Thyroid gland (tissue), 4 donors: ENCODE data around the gene RNF123. TPM values are rescaled to one million over a fixed set of nuclear protein-coding genes. Genes with fewer than 3 reads are reported as not detected.
A peak's percentile ranks its signal among the peaks of the same experiment; 100 is the strongest.

Experiments used
- DNase-seq, 2 donors: peaks; one replicate each; pipeline ENCODE4 v3.0.0-alpha.2; 2019
- H3K27ac ChIP-seq, 3 donors: fragments of 200-600 bp; sonication (generic); 1 replicate in 2 of 3; 2 replicates in 1 of 3; pipeline ENCODE4 v1.5.1; 2016 to 2019; ENCODE audit warnings: mild to moderate bottlenecking in 1 of 3, moderate library complexity in 1 of 3
- H3K27me3 ChIP-seq: fragments of 200-600 bp; sonication (generic); one replicate; pipeline ENCODE4 v1.5.1; 2019
- H3K36me3 ChIP-seq, 2 donors: fragments of 200-600 bp; sonication (generic); one replicate each; pipeline ENCODE4 v1.5.1; 2016 to 2019
- H3K4me1 ChIP-seq, 2 donors: fragments of 200-600 bp; sonication (generic); one replicate each; pipeline ENCODE4 v1.5.1; 2017 to 2019
- H3K4me3 ChIP-seq, 3 donors: fragments of 200-600 bp; sonication (generic); replicated peaks in 1 of 3; 1 replicate in 2 of 3; 2 replicates in 1 of 3; pipeline ENCODE4 v1.5.1; 2016; ENCODE audit warnings: mild to moderate bottlenecking in 1 of 3
- H3K9me3 ChIP-seq: fragments of 200-600 bp; sonication (generic); one replicate; pipeline ENCODE4 v1.5.1; 2017
- POLR2A ChIP-seq, 2 donors: fragments of 450-650 bp; IDR thresholded peaks; one replicate each; pipeline ENCODE4 v1.6.1; 2017; ENCODE audit warnings: antibody characterized with exemption in 2 of 2, mild to moderate bottlenecking in 2 of 2, moderate library complexity in 1 of 2
- WGBS, 2 donors: methylation state at CpG; one replicate each; pipeline ENCODE4 v1.1.5; 2017; 5-methylcytosine and 5-hydroxymethylcytosine counted together
- intact Hi-C: fragments of 100-400 bp; cut with DNase I; formaldehyde crosslinking; loops from one replicate; pipeline ENCODE4 v1.15.1; 2023
- total RNA-seq, 4 donors: library from RNA; depleted of rRNA; stranded (reverse); fragments of >200 nt; gene quantifications; one replicate each; pipeline ENCODE4 v1.2.3, GENCODE V29; 2016
- TF ChIP-seq, protein P1 (sequence below), 6 experiments: fragments of 200-600 bp in 3 of 6; fragments of 450-650 bp in 3 of 6; sonication (generic) in 3 of 6; IDR thresholded peaks; one replicate each; pipeline ENCODE4 v1.5.1; 2016 to 2019; ENCODE audit warnings: antibody characterized with exemption in 6 of 6, mild to moderate bottlenecking in 2 of 6, inconsistent platforms in 1 of 6, moderate library complexity in 1 of 6

RNF123 gene
- total RNA-seq, 4 donors from 2014 or later, result 25.9 to 36.8 (median 33.5) TPM

DNA sequence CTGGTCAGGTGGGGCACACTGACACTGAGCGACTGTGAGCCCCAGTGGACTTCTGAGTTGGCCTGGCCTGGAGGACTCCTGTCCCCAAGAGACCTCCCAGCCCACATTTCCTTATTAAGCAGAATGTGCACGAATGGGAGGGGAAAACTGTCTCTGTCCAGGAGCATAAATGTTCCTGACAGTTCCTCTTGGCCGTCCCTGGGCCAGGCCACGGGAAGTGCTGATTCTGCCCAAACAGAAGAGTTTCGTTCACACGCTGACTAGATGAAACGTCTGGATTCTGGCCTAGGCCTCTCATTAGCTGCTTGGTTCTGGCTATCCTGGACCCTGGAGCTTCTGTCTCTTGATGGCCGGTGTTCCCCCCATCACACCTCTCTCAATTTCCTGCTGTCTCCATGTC, 44.7 kb upstream of the RNF123 start:
- no peak for DNase-seq
- Histone ChIP-seq H3K9me3 (no peaks in the 10 kb centered on the region), H3K4me3 (no peak overlapping the region), H3K27ac (no peak overlapping the region), H3K27me3 (no peaks in the 10 kb centered on the region), H3K4me1 (peaks cover 0 to 11% of the 10 kb centered on the region in 2 donors), H3K36me3 (no peaks in the 10 kb centered on the region)
- TF ChIP-seq, protein P1, sequence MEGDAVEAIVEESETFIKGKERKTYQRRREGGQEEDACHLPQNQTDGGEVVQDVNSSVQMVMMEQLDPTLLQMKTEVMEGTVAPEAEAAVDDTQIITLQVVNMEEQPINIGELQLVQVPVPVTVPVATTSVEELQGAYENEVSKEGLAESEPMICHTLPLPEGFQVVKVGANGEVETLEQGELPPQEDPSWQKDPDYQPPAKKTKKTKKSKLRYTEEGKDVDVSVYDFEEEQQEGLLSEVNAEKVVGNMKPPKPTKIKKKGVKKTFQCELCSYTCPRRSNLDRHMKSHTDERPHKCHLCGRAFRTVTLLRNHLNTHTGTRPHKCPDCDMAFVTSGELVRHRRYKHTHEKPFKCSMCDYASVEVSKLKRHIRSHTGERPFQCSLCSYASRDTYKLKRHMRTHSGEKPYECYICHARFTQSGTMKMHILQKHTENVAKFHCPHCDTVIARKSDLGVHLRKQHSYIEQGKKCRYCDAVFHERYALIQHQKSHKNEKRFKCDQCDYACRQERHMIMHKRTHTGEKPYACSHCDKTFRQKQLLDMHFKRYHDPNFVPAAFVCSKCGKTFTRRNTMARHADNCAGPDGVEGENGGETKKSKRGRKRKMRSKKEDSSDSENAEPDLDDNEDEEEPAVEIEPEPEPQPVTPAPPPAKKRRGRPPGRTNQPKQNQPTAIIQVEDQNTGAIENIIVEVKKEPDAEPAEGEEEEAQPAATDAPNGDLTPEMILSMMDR (IDR thresholded peaks at IDR 0.05), result no peak
- TF ChIP-seq POLR2A (IDR thresholded peaks at IDR 0.05), result no peak
- 80 to 86% methylated on average over 8 of the region's 8 CpGs for WGBS, 2 donors
- intact Hi-C loops, result no loop called here

DNA sequence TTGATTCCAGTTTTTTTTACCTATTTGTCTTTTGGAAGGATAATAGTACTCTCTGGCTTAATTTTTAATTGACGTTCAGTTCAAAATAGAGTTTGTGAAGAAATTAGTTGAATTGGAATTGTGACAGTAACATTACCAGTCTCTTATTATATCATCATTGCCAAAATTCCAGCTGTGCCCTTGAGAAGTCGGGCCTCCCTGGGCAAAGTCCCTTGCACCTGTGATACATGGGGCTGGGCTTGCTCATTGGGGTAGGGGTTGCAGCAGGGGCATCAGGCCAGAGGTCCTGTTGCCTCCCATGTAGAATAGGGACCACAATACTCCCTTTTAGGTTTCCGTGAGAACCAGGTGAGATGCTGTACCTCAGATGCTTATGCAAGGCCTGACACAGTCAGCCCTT, 43.1 kb upstream of the RNF123 start:
- H3K27me3 ChIP-seq, result no peaks in the 10 kb centered on the region
- no peak overlapping the region for H3K27ac ChIP-seq
- no peaks in the 10 kb centered on the region for H3K36me3 ChIP-seq
- WGBS, 2 donors, result 94 to 95% methylated on average over 3 of the region's 3 CpGs
- no peak overlapping the region for H3K4me3 ChIP-seq
- intact Hi-C loops, result no loop called here
- peaks cover 0 to 11% of the 10 kb centered on the region in 2 donors for H3K4me1 ChIP-seq
- TF ChIP-seq, protein P1 (IDR thresholded peaks at IDR 0.05), result no peak
- no peak for TF ChIP-seq POLR2A (IDR thresholded peaks at IDR 0.05)
- no peaks in the 10 kb centered on the region for H3K9me3 ChIP-seq
- no peak for DNase-seq

DNA sequence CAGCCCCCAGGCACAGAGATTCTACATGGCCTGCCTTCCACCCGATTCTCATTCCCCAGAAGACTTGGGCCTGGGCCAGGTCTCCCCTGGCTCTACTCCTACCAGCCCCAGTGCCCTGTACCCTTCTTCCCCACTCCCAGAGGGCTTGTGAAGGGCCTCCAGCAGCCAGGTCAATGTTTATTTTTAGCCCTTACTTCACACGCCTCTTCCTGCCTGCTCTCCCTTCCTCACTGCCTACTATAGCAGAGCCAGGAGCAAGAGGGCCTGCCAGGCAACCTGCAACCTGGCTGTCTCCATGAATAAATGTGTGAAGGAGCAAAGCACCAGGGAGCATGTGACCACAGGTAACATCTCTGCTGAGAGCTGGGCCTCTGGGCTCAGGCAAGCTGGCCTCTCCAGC, 41.6 kb upstream of the RNF123 start:
- WGBS, 2 donors, result 25 to 30% methylated on average over 2 of the region's 2 CpGs
- DNase-seq, result peak; percentile 53 to 64
- intact Hi-C loops, result no loop called here

DNA sequence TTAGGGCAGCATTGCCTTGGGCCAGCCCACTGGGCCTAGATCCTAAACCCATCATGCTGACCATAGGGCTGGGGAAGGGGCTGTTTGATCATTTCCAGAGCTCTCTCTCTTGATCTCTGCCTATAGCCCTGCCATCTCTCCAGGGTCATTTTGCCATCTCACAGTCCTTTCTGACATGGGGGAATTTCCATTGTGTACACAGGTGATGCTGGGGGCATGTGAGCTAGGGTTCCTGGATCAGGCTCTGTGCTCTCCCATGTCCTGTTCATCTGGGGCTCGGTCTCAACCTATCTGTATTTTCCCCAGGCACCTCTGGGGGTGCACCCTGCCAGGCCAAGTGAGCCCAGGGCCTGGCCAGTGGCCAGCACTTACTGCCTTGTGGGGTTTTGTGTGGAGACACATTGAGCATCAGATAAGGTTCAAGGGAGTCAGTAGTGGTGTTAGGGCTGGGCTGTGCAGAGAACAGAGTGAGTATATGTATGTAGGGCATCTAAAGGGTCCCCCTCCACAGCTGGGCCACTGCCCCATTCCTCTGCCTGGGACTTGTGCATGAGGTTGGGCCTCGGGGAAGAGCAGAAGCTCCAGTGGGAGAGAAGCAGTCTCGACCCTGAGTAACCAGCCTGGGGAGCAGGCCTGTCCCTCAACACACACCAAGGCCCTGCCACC, 40.9 kb upstream of the RNF123 start:
- TF ChIP-seq, protein P1 (IDR thresholded peaks at IDR 0.05), result no peak
- TF ChIP-seq POLR2A (IDR thresholded peaks at IDR 0.05), result no peak
- H3K27me3 ChIP-seq, result no peaks in the 10 kb centered on the region
- H3K9me3 ChIP-seq, result no peaks in the 10 kb centered on the region
- peaks cover 0 to 11% of the 10 kb centered on the region in 2 donors for H3K4me1 ChIP-seq
- H3K36me3 ChIP-seq, result no peaks in the 10 kb centered on the region
- intact Hi-C loops, result no loop called here
- DNase-seq, result no peak
- WGBS, 2 donors, result 81 to 88% methylated on average over 2 of the region's 3 CpGs
- no peak overlapping the region for H3K27ac ChIP-seq
- no peak overlapping the region for H3K4me3 ChIP-seq

More for the DNA sequence above, 41.6 kb upstream of the RNF123 start:
- Histone ChIP-seq H3K4me1 (peaks cover 0 to 11% of the 10 kb centered on the region in 2 donors), H3K4me3 (no peak overlapping the region), H3K27me3 (no peaks in the 10 kb centered on the region), H3K36me3 (no peaks in the 10 kb centered on the region), H3K9me3 (no peaks in the 10 kb centered on the region), H3K27ac (no peak overlapping the region)
- TF ChIP-seq POLR2A (IDR thresholded peaks at IDR 0.05), result no peak
- TF ChIP-seq, protein P1 (IDR thresholded peaks at IDR 0.05), result no peak

DNA sequence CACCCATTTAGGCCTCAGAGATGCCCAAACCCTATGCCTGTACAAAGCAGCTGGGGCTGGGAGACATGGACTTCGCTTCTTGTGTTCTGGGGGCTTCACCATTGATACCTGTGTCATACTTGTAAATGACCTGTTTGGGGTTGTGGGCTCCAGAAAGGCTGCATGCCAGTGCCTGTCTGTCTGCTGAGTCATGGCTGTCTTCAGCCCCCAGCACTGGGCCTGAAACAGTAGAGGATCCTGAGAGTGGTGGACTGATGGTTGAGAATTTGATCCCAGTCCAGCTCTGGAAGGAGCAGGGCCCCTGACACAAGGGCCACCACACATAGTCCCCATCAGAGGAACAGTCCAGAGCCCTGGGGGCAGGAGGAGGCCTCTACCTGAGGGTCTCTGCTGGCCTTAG, 39.8 kb upstream of the RNF123 start:
- Histone ChIP-seq H3K9me3 (no peaks in the 10 kb centered on the region), H3K4me1 (peaks cover 0 to 11% of the 10 kb centered on the region in 2 donors), H3K4me3 (no peak overlapping the region), H3K36me3 (no peaks in the 10 kb centered on the region), H3K27ac (no peak overlapping the region), H3K27me3 (no peaks in the 10 kb centered on the region)
- WGBS, 2 donors, result 100% methylated on average over 1 of the region's 1 CpG
- TF ChIP-seq, protein P1 (IDR thresholded peaks at IDR 0.05), result no peak
- no peak for TF ChIP-seq POLR2A (IDR thresholded peaks at IDR 0.05)
- intact Hi-C loops, result no loop called here
- DNase-seq, result no peak
